COLO668 (cell line): ENCODE results near the gene ABHD11.
A peak's percentile ranks its signal among the peaks of the same experiment; 100 is the strongest.

Experiments used
- DNase-seq: peaks from one replicate; lab custom pipeline; 2025; ENCODE audit not compliant: unreplicated experiment; lab: John Stamatoyannopoulos, UW

Gene ABHD11

DNA sequence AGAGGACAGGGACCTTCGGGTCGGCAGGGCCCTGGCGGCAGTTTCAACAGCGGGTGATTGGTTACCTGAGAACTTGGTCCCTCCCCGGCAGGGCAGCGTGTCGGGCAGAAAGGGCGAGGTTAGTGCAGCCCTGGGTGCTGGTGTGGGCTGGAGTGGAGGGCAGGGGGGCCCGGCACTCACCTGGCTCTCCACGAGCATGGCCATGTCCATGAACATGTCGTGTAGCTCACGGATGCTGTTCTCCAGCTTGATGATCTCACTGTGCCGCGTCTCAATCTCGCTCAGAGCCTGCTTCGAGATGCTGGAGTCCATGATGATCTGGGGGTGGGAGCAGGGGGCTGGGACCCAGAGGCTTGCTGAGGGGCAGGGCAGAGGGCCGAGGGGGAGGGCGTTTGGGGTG is 35.9 kb downstream of the ABHD11 start:
- no peak for DNase-seq

DNA sequence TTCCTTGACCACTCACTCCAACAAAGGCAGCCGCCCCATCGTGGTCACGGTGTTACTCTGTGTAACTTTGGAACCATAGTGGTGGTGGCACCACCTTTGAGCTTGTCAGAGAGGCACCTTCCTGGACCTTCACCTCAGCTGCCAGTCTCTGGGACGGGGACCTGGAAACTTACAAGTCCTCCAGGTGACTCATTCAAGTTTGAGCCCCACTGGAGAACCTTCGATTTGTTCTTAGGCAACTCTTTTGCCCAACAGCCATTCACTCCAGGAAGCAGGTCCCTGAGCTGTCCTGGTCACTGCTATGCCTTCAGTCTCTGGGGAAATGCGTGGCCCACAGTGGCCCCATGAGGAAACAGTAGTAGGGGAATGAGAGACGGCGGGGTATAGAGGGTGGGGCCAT is 36.4 kb downstream of the ABHD11 start:
- DNase-seq, result no peak

DNA sequence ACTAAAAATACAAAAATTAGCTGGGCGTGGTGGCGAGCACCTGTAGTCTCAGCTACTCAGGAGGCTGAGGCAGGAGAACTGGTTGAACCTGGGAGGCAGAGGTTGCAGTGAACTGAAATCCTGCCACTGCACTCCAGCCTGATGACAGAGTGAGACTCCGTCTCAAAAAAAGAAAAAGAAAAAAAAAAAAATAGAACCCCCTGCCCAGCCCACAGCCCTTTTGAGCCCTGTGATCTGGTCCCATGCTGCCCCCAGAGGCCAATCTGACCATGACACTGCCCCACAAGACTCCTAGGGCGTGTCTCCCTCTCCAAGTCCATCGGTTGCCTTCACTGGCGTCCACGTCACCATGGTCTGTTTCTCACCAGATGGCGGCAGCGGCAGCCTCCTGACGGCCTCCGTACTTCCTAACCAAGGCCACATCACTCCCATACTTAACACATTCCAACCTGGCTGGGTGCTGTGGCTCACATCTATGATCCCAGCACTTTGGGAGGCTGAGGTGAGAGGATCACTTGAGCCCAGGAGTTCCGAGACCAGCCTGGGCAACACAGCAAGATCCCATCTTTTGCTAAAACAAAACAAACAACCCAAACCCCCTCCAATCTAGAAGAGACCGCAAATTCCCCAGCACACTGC is 37.1 kb downstream of the ABHD11 start:
- DNase-seq, result peak; percentile 33

DNA sequence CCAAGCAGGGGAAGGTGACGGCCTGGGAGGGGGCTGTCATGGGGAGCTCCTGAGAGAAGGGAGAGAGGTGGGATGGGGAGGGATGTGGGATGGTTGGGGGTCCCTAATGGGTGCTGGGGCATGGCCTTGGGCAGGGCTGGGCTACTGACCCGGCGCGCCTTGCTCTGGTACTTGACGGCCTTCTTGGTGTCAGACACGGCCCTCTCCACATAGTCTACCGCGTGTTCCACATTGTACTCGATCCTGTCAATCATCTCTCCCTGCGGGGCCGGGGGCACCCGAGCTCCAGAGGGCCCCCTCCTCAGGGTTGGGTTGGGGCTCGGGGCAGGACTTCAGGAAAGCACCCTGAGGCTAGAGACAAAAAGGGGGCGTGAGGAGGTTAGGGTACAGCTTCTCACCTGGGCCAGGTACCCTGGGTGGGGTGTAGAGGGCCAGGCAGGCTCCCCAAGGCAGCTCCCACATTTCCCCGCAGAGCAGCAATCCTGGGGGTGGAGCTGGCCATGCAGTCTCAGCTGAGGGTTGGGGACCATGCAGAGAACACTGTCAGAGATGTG is 37.9 kb downstream of the ABHD11 start:
- no peak for DNase-seq

DNA sequence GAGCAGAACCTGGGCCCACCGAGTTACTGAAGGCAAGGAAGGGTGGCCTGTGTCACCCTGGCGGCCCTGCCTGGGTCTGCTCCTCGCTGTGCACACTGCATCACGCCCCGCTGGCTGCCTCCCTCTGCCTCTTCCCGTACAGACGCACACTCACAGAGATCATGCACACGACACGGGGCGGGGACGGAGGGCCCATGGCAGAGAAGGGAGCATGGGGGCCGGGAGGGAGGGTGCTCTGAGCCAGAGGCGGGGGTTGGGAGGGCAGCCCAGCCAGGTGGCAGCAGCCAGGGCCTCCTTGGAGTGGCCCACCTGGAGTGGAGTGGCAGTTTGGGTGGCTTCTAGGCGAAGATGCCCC is 38.6 kb downstream of the ABHD11 start:
- DNase-seq, result no peak

DNA sequence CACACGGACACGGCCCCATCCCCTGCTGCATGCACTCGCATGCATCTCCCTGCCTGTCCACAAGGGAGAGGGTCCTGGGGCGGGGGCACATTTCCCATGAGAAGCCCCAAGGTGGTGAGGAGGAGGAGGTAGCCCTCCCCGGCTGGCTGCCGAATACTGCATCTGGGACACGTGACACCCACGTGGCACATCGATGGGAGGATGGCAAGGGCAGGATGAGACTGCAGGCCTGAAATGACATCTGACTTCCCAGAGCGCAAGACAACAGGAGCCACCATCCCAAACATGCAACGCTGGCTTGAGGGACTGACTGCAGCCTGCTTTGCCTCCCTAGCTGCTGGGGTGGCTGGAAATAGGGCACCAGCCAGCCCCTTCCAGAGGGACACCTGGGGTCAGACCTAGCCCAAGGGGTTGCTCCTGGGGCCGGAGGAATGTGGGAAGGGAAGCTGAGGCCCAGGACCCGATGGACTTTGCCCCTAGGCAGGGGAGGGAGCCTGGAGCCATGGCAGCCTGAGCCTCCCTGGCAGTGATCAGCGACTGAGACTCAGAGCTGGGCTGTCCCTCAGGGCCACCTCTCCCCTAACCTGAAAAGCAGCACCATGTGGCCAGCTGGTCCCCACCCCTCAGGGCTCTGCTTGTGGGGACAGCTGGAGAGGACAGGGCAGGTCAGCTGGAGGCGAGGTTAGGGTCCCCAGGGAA is 39.1 kb downstream of the ABHD11 start:
- DNase-seq, result no peak

DNA sequence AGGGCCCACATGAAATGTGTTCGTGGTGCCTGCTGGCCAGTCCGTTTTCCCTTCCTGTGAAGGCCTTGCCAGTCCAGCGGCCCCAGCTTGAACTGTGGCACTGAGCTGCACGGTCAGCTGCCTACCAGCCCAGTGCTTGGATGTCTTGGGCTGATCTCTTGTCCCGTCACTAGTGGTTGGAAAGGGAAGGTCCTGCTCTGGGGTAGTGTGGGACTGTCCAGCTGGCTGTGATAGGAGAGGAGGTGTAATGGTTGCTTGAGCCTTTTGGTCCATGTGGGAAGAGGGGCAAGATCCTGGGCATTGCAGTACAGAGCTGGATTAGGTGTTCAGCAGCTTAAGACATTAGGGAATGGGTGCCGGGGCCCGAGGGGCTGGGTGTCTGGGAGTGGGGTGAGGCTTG is 40.2 kb downstream of the ABHD11 start:
- DNase-seq, result no peak

DNA sequence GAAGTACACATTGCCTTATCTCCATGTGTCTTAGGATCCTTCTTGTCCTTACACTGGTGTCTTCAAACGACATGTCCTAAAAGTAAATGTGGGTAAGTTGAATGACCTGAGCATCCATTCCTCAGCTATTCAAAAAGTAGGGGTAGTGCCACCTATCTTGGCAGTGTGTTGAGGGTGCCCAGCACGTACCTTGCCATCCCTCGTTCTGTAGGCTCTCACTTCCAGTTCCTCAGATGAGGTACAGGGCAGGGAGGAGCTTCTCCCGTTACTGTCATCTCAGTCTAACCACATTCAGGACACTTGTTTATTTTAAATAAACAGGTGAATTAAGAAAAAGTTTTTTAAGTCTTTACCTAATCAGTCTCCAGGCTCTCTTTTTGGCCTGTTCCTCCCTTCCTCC is 42.2 kb downstream of the ABHD11 start:
- DNase-seq, result no peak

DNA sequence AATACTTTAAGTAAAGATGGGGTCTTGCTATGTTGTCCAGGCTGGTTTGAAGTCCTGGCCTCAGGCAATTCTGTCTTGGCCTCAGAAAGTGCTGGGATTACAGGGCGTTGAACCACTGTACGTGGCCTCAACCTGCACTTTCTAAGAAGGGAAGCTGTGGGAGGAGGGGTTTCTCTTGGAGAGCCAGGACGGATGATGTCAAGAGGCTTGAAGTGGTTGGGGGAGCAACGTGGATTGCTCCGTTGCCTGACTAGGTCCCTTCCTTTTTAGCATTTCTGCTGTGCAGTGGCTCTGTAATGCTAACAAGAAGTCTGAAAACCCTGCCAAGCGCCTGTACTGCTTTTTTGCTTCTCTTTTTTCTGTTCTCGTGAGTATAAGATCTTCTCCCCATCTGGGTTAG is 48.0 kb downstream of the ABHD11 start:
- no peak for DNase-seq

DNA sequence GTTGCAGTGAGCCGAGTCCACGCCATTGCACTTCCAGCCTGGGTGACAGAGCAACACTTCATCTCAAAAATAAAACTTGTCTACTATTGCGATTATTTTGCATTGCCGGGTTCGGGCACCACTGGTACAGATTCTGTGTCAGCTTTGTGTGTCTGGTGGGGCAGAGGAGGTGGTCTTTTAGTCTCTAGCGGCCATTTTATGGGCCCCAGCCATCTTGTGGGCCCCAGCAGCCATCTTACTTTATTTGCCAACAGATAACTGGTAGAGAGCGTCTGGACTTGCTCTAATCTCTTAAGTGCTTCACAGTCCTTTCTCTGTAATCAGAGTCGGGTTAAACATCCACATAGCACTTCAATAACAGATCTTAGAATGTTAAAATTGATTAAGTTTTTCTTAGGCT is 50.3 kb downstream of the ABHD11 start:
- DNase-seq, result no peak
